Measurements from ENCODE around the gene PPFIA3. TPM values are rescaled to one million over a fixed set of nuclear protein-coding genes. Genes with fewer than 3 reads are reported as not detected.

PPFIA3 gene
- total and polyA plus RNA-seq, 4 donors: 1.5 to 4.6 (median 2.4) TPM

GRCh38 chr19:49168421-49168820 lies 49.1 kb downstream of the PPFIA3 start:
- no peak for TF ChIP-seq CTCF (IDR thresholded peaks at IDR 0.05; ENCODE audit: low read depth, low read length, missing input control)
- TF ChIP-seq REST (IDR thresholded peaks at IDR 0.05): no peak
- TF ChIP-seq YY1 (IDR thresholded peaks at IDR 0.05): no peak
- no peak for TF ChIP-seq FOXA2 (IDR thresholded peaks at IDR 0.05)
- TF ChIP-seq HNF4A (conservative IDR thresholded peaks at IDR 0.05): no peak
- no peak for TF ChIP-seq SP1 (IDR thresholded peaks at IDR 0.05)
- no peak for TF ChIP-seq TAF1 (conservative IDR thresholded peaks at IDR 0.05)
- H3K27me3 ChIP-seq (ENCODE audit: control insufficient read depth in 4 of 4, insufficient read depth in 4 of 4, low read length in 3 of 4): no peaks in the 10 kb centered on the region
- no peak overlapping the region for H3K9ac ChIP-seq (ENCODE audit: low read depth in 1 of 2, low read length in 2 of 2)
- H3K4me1 ChIP-seq (ENCODE audit: control insufficient read depth in 4 of 4, insufficient read depth in 4 of 4, low read length in 3 of 4): peaks cover 0 to 9% (median 2%) of the 10 kb centered on the region in 4 donors
- no peak overlapping the region for H3K27ac ChIP-seq (ENCODE audit: low read depth in 1 of 2, low read length in 2 of 2)
- H3K4me3 ChIP-seq (ENCODE audit: low read depth in 1 of 3, low read length in 3 of 3): no peak overlapping the region
- whole genome bisulfite sequencing: 92% methylated on average over 23 of the region's 23 CpGs
- no peaks in the 10 kb centered on the region for H3K9me3 ChIP-seq (ENCODE audit: control insufficient read depth in 4 of 4, low read length in 3 of 4)
- no peak for DNase-seq (ENCODE audit: low spot score)
- H3K36me3 ChIP-seq (ENCODE audit: control insufficient read depth in 4 of 4, insufficient read depth in 3 of 4, low read depth in 1 of 4, low read length in 3 of 4): peaks cover 2 to 3% (median 3%) of the 10 kb centered on the region in 4 donors

GRCh38 chr19:49173198-49173597 lies 53.9 kb downstream of the PPFIA3 start:
- TF ChIP-seq MAX (IDR thresholded peaks at IDR 0.05): no peak
- no peak for TF ChIP-seq RAD21 (IDR thresholded peaks at IDR 0.05)
- TF ChIP-seq REST (IDR thresholded peaks at IDR 0.05): no peak
- no peak for TF ChIP-seq TAF1 (conservative IDR thresholded peaks at IDR 0.05)
- TF ChIP-seq ZBTB33 (IDR thresholded peaks at IDR 0.05): no peak
- no peak for TF ChIP-seq HNF4A (conservative IDR thresholded peaks at IDR 0.05)
- TF ChIP-seq ATF3 (IDR thresholded peaks at IDR 0.05): no peak
- no peak for TF ChIP-seq CTCF (IDR thresholded peaks at IDR 0.05; ENCODE audit: low read depth, low read length, missing input control)
- TF ChIP-seq SP1 (IDR thresholded peaks at IDR 0.05): no peak
- no peak for TF ChIP-seq FOXA1 (IDR thresholded peaks at IDR 0.05)
- no peak for TF ChIP-seq FOXA2 (IDR thresholded peaks at IDR 0.05)
- no peak for TF ChIP-seq JUND (IDR thresholded peaks at IDR 0.05)
- no peak for TF ChIP-seq HNF4G (IDR thresholded peaks at IDR 0.05)
- TF ChIP-seq RXRA (IDR thresholded peaks at IDR 0.05): no peak
- TF ChIP-seq YY1 (IDR thresholded peaks at IDR 0.05): no peak
- TF ChIP-seq NR2F2 (IDR thresholded peaks at IDR 0.05): no peak
- TF ChIP-seq GABPA (IDR thresholded peaks at IDR 0.05 in 1 of 2, conservative IDR thresholded peaks at IDR 0.05 in 1 of 2): no peak
- no peak for TF ChIP-seq EGR1 (IDR thresholded peaks at IDR 0.05; ENCODE audit: low read depth in 2 of 2)
- Histone ChIP-seq H3K27ac (ENCODE audit: low read depth in 1 of 2, low read length in 2 of 2) (no peak overlapping the region), H3K9ac (ENCODE audit: low read depth in 1 of 2, low read length in 2 of 2) (no peak overlapping the region), H3K27me3 (ENCODE audit: control insufficient read depth in 4 of 4, insufficient read depth in 4 of 4, low read length in 3 of 4) (no peaks in the 10 kb centered on the region), H3K9me3 (ENCODE audit: control insufficient read depth in 4 of 4, low read length in 3 of 4) (no peaks in the 10 kb centered on the region), H3K36me3 (ENCODE audit: control insufficient read depth in 4 of 4, insufficient read depth in 3 of 4, low read depth in 1 of 4, low read length in 3 of 4) (peaks cover 3 to 4% (median 3%) of the 10 kb centered on the region in 4 donors), H3K4me3 (ENCODE audit: low read depth in 1 of 3, low read length in 3 of 3) (no peak overlapping the region), H3K4me1 (ENCODE audit: control insufficient read depth in 4 of 4, insufficient read depth in 4 of 4, low read length in 3 of 4) (peaks cover 0 to 6% (median 2%) of the 10 kb centered on the region in 4 donors)
- 95% methylated on average over 2 of the region's 2 CpGs for WGBS
- DNase-seq (ENCODE audit: low spot score): no peak

Measured in liver (tissue), 9 donors.